ENCODE results near the gene CGB3.
"Not testable (repeated sequence)": the region's sequence is repeated elsewhere in the genome, so short reads cannot be mapped to it uniquely, and the experiment has no call there.

CGB3 gene

DNA sequence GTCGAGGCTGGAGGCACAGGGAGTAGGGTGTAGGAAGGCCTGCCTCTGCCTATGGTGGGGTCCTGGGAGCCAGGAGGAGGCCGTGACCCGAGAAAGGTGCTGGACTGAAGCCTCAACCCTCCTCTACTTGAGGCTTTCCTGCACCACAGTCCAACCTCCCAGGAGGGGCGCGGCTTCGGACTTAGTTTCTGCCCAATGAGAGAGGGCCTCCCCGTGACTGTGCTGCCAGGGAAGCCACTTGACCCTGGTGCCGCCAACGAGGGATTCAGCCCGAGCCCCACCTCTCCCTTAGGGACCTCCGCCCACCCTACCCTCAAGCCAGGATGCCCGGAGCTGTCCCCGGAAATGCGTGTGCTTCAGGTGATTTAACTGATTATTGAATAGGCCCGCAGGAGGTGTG, at the start of gene CGB3:
Gene CGB3 (minus strand): TSS at position 101 of the 400 bp plus-strand sequence. CDS start 362 bp downstream, outside the sequence.
- H3K9ac ChIP-seq (ENCODE audit: low read length); DNase-seq (ENCODE audit: low read depth); H3K9me3 ChIP-seq (ENCODE audit: control insufficient read depth, low read length); H3K36me3 ChIP-seq (ENCODE audit: control insufficient read depth, insufficient read depth, low read length, severe bottlenecking); H3K4me3 ChIP-seq (ENCODE audit: low read length); H3K4me1 ChIP-seq (ENCODE audit: control insufficient read depth, insufficient read depth, low read length); H3K27me3 ChIP-seq (replicated peaks; ENCODE audit: control insufficient read depth, insufficient read depth, low read length): not testable (repeated sequence)

- H3K4me3 ChIP-seq (ENCODE audit: low read length): no peak overlapping the region
- peaks cover 8% of the 10 kb centered on the region for H3K9me3 ChIP-seq (ENCODE audit: control insufficient read depth, low read length)
- H3K36me3 ChIP-seq (ENCODE audit: control insufficient read depth, insufficient read depth, low read length, severe bottlenecking): no peaks in the 10 kb centered on the region
- peaks cover 38% of the 10 kb centered on the region for H3K27me3 ChIP-seq (replicated peaks; ENCODE audit: control insufficient read depth, insufficient read depth, low read length)
- no peaks in the 10 kb centered on the region for H3K4me1 ChIP-seq (ENCODE audit: control insufficient read depth, insufficient read depth, low read length)
- H3K9ac ChIP-seq (ENCODE audit: low read length): no peak overlapping the region
- DNase-seq (ENCODE audit: low read depth): no peak
Measured at GRCh38 chr19:49071860-49072547, 47.9 kb upstream of the CGB3 start.

DNA sequence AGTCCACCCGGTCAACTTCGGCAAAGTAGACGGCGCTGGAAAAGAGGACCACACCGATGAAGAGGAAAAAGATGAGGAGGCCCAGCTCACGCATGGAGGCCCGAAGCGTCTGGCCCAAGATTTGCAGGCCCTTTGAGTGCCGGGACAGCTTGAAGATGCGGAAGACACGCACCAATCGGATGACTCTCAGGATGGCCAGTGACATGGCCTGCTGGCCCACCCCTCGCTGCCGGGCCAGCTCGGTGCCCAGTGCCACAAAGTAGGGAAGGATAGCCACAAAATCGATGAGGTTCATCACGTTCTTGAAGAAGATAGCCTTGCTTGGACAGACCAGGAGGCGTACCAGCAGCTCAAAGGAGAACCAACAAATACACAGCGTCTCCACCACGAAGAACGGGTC, 46.3 kb upstream of the CGB3 start:
- Histone ChIP-seq H3K9me3 (ENCODE audit: control insufficient read depth, low read length) (peaks cover 8% of the 10 kb centered on the region), H3K4me3 (ENCODE audit: low read length) (no peak overlapping the region), H3K36me3 (ENCODE audit: control insufficient read depth, insufficient read depth, low read length, severe bottlenecking) (no peaks in the 10 kb centered on the region), H3K4me1 (ENCODE audit: control insufficient read depth, insufficient read depth, low read length) (no peaks in the 10 kb centered on the region), H3K9ac (ENCODE audit: low read length) (no peak overlapping the region), H3K27me3 (replicated peaks; ENCODE audit: control insufficient read depth, insufficient read depth, low read length) (peaks cover 48% of the 10 kb centered on the region)
- DNase-seq (ENCODE audit: low read depth): no peak

DNA sequence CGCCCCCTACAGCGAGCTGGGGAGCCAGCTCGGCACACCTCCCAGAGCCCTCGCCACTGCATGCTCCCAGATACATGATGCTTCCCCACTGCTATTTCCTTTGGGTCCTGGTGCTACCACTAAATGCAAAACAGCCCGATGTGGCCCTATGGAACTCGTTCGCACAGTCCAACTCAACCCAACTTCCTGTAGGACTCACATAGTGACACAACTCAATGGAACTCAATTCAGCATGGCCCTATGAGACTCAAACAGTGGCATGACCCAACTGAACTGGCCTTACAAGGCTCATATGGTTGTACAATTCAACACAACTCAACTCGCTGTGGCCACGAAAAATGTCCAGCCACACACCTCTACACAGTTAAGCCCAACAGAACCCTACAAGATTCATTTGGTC, 44.9 kb upstream of the CGB3 start:
- Histone ChIP-seq H3K4me1 (ENCODE audit: control insufficient read depth, insufficient read depth, low read length) (no peaks in the 10 kb centered on the region), H3K9me3 (ENCODE audit: control insufficient read depth, low read length) (peaks cover 8% of the 10 kb centered on the region), H3K27me3 (replicated peaks; ENCODE audit: control insufficient read depth, insufficient read depth, low read length) (peaks cover 55% of the 10 kb centered on the region), H3K9ac (ENCODE audit: low read length) (no peak overlapping the region), H3K36me3 (ENCODE audit: control insufficient read depth, insufficient read depth, low read length, severe bottlenecking) (no peaks in the 10 kb centered on the region), H3K4me3 (ENCODE audit: low read length) (no peak overlapping the region)
- DNase-seq (ENCODE audit: low read depth): no peak

GRCh38 chr19:49067554-49067953, 43.4 kb upstream of the CGB3 start:
- Histone ChIP-seq H3K9ac (ENCODE audit: low read length) (no peak overlapping the region), H3K4me3 (ENCODE audit: low read length) (no peak overlapping the region), H3K36me3 (ENCODE audit: control insufficient read depth, insufficient read depth, low read length, severe bottlenecking) (no peaks in the 10 kb centered on the region), H3K9me3 (ENCODE audit: control insufficient read depth, low read length) (peaks cover 8% of the 10 kb centered on the region), H3K4me1 (ENCODE audit: control insufficient read depth, insufficient read depth, low read length) (no peaks in the 10 kb centered on the region), H3K27me3 (replicated peaks; ENCODE audit: control insufficient read depth, insufficient read depth, low read length) (peaks cover 48% of the 10 kb centered on the region)
- no peak for DNase-seq (ENCODE audit: low read depth)

- no peaks in the 10 kb centered on the region for H3K4me1 ChIP-seq (ENCODE audit: control insufficient read depth, insufficient read depth, low read length)
- no peak overlapping the region for H3K9ac ChIP-seq (ENCODE audit: low read length)
- H3K4me3 ChIP-seq (ENCODE audit: low read length): no peak overlapping the region
- no peak for DNase-seq (ENCODE audit: low read depth)
- peaks cover 8% of the 10 kb centered on the region for H3K9me3 ChIP-seq (ENCODE audit: control insufficient read depth, low read length)
- peaks cover 44% of the 10 kb centered on the region for H3K27me3 ChIP-seq (replicated peaks; ENCODE audit: control insufficient read depth, insufficient read depth, low read length)
- no peaks in the 10 kb centered on the region for H3K36me3 ChIP-seq (ENCODE audit: control insufficient read depth, insufficient read depth, low read length, severe bottlenecking)
Measured at GRCh38 chr19:49065905-49066512, 41.9 kb upstream of the CGB3 start.

GRCh38 chr19:49064768-49065611, 40.9 kb upstream of the CGB3 start, which contains the start of gene NTF4:
NTF4 (minus strand) TSS chr19:49064818; CDS start chr19:49061997, 2,821 bp downstream.
- no peak within 1 kb of the TSS for H3K4me3 ChIP-seq (ENCODE audit: low read length)

GRCh38 chr19:49064029-49064629, 40.0 kb upstream of the CGB3 start:
- H3K36me3 ChIP-seq (ENCODE audit: control insufficient read depth, insufficient read depth, low read length, severe bottlenecking): no peaks in the 10 kb centered on the region
- H3K4me3 ChIP-seq (ENCODE audit: low read length): no peak overlapping the region
- no peak overlapping the region for H3K9ac ChIP-seq (ENCODE audit: low read length)
- peaks cover 5% of the 10 kb centered on the region for H3K9me3 ChIP-seq (ENCODE audit: control insufficient read depth, low read length)
- no peak for DNase-seq (ENCODE audit: low read depth)
- peaks cover 45% of the 10 kb centered on the region for H3K27me3 ChIP-seq (replicated peaks; ENCODE audit: control insufficient read depth, insufficient read depth, low read length)
- H3K4me1 ChIP-seq (ENCODE audit: control insufficient read depth, insufficient read depth, low read length): no peaks in the 10 kb centered on the region

More at GRCh38 chr19:49064768-49065611, 40.9 kb upstream of the CGB3 start, which contains the start of gene NTF4:
- DNase-seq (ENCODE audit: low read depth): peak; percentile 42
- peaks cover 8% of the 10 kb centered on the region for H3K9me3 ChIP-seq (ENCODE audit: control insufficient read depth, low read length)
- H3K9ac ChIP-seq (ENCODE audit: low read length): no peak within 1 kb of the TSS
- H3K4me1 ChIP-seq (ENCODE audit: control insufficient read depth, insufficient read depth, low read length): no peaks in the 10 kb centered on the region
- H3K27me3 ChIP-seq (replicated peaks; ENCODE audit: control insufficient read depth, insufficient read depth, low read length): peaks cover 43% of the 10 kb centered on the region
- no peaks in the 10 kb centered on the region for H3K36me3 ChIP-seq (ENCODE audit: control insufficient read depth, insufficient read depth, low read length, severe bottlenecking)

- H3K4me3 ChIP-seq (ENCODE audit: low read length): no peak overlapping the region
- no peaks in the 10 kb centered on the region for H3K9me3 ChIP-seq (ENCODE audit: control insufficient read depth, low read length)
- peaks cover 8% of the 10 kb centered on the region for H3K4me1 ChIP-seq (ENCODE audit: control insufficient read depth, insufficient read depth, low read length)
- H3K36me3 ChIP-seq (ENCODE audit: control insufficient read depth, insufficient read depth, low read length, severe bottlenecking): no peaks in the 10 kb centered on the region
- H3K27me3 ChIP-seq (replicated peaks; ENCODE audit: control insufficient read depth, insufficient read depth, low read length): peaks cover 43% of the 10 kb centered on the region
- H3K9ac ChIP-seq (ENCODE audit: low read length): no peak overlapping the region
- DNase-seq (ENCODE audit: low read depth): no peak
Measured at GRCh38 chr19:49061445-49061844, 37.3 kb upstream of the CGB3 start.

DNA sequence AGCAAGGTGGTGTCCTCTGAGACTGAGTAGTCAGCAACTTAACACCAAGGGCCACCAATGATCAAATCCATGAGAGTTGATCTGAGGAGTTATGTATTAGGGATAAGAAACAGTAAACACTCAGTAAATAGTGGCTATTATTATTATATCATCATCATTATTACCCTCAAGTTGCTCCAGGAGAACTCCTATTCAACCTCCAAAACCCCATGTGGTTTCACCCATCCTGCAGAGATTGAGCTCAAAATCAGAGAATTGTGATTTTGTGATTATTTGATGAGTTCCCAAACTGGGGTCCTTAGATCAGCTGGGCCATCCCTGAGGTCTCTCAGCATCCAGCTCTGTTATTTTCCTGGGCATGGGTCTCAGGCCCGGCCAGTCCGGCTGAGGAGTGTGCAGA, 36.9 kb upstream of the CGB3 start:
- Histone ChIP-seq H3K9me3 (ENCODE audit: control insufficient read depth, low read length) (no peaks in the 10 kb centered on the region), H3K9ac (ENCODE audit: low read length) (no peak overlapping the region), H3K36me3 (ENCODE audit: control insufficient read depth, insufficient read depth, low read length, severe bottlenecking) (no peaks in the 10 kb centered on the region), H3K4me3 (ENCODE audit: low read length) (no peak overlapping the region), H3K27me3 (replicated peaks; ENCODE audit: control insufficient read depth, insufficient read depth, low read length) (peaks cover 39% of the 10 kb centered on the region), H3K4me1 (ENCODE audit: control insufficient read depth, insufficient read depth, low read length) (peaks cover 11% of the 10 kb centered on the region)
- no peak for DNase-seq (ENCODE audit: low read depth)

GRCh38 chr19:49059053-49059452, 34.9 kb upstream of the CGB3 start:
- H3K36me3 ChIP-seq (ENCODE audit: control insufficient read depth, insufficient read depth, low read length, severe bottlenecking): no peaks in the 10 kb centered on the region
- H3K27me3 ChIP-seq (replicated peaks; ENCODE audit: control insufficient read depth, insufficient read depth, low read length): peaks cover 29% of the 10 kb centered on the region

More at GRCh38 chr19:49059053-49059452, 34.9 kb upstream of the CGB3 start:
- Histone ChIP-seq H3K4me1 (ENCODE audit: control insufficient read depth, insufficient read depth, low read length) (peaks cover 11% of the 10 kb centered on the region), H3K9ac (ENCODE audit: low read length) (no peak overlapping the region), H3K9me3 (ENCODE audit: control insufficient read depth, low read length) (no peaks in the 10 kb centered on the region), H3K4me3 (ENCODE audit: low read length) (no peak overlapping the region)
- no peak for DNase-seq (ENCODE audit: low read depth)

Data from adipocyte (in vitro differentiated cells).